ENCODE results near the gene KAT2A.
A peak's percentile ranks its signal among the peaks of the same experiment; 100 is the strongest.
"Not testable (repeated sequence)": the region's sequence is repeated elsewhere in the genome, so short reads cannot be mapped to it uniquely, and the experiment has no call there.

Gene KAT2A

DNA sequence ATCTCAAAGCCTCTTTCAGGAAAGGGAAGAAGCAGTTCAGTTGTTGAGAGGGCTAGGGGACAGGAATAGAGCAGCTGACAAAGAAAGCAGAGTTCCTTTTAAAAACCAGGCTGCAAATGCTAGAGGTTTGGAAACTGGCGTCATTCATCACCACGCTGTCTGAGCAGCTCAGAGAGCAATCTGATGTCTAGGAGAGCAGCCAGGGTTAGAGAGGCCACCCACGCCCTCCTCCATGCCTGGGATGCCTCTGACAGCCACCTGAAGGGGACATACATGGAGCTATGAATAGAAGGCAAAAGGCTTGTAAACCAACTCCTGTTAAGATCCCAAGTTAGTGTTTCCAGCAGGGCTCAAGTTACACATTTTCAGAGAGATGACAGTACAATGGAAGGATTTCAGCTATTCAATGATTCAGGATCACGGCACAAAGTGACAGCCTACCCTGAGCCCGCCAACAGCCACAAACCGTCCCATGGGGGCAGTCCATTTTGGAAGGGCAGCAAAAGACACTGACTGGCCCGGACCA is 21.3 kb upstream of the KAT2A start:
- no peak overlapping the region for H3K27ac ChIP-seq

DNA sequence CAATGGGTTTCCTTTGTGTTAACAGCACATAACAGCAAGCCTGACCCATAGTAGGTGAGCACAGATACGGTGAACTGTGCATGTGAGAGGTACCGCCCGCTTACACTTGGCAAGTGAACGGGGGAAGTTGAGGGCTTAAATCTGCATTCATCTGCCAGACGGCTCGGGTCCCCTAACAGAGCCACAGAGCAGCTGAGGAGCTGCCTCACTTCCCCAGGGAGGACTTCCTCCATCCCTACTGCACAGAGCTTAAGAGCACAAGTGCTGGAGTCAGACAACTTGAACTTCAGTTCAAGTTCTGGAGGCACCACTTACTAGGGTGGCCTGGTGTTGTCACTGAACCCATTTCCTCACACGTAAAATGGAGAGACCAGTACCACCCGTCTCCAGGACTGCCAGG is 20.2 kb upstream of the KAT2A start:
- H3K27ac ChIP-seq: no peak overlapping the region
- TF ChIP-seq, protein P1, sequence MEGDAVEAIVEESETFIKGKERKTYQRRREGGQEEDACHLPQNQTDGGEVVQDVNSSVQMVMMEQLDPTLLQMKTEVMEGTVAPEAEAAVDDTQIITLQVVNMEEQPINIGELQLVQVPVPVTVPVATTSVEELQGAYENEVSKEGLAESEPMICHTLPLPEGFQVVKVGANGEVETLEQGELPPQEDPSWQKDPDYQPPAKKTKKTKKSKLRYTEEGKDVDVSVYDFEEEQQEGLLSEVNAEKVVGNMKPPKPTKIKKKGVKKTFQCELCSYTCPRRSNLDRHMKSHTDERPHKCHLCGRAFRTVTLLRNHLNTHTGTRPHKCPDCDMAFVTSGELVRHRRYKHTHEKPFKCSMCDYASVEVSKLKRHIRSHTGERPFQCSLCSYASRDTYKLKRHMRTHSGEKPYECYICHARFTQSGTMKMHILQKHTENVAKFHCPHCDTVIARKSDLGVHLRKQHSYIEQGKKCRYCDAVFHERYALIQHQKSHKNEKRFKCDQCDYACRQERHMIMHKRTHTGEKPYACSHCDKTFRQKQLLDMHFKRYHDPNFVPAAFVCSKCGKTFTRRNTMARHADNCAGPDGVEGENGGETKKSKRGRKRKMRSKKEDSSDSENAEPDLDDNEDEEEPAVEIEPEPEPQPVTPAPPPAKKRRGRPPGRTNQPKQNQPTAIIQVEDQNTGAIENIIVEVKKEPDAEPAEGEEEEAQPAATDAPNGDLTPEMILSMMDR (conservative IDR thresholded peaks at IDR 0.05): no peak
- no peak for TF ChIP-seq ZFX (IDR thresholded peaks at IDR 0.05)

More for the DNA sequence above, 21.3 kb upstream of the KAT2A start:
- TF ChIP-seq, protein P1 (conservative IDR thresholded peaks at IDR 0.05): no peak
- TF ChIP-seq ZFX (IDR thresholded peaks at IDR 0.05): no peak

DNA sequence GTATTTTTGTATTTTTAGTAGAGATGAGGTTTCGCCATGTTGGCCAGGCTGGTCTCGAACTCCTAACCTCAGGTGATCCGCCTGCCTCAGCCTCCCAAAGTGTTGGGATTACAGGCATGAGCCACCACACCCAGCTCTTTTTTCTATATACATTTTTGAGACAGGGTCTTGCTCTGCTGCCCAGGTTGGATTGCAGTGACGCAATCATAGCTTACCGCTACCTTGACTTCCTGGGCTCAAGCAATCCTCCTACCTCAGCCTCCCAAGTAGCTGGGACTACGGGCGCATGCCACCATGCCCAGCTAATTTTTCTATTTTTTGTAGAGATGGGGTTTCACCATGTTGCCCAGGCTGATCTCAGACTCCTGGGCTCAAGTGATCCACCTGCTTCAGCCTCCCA is 19.5 kb upstream of the KAT2A start:
- H3K27ac ChIP-seq: not testable (repeated sequence)

DNA sequence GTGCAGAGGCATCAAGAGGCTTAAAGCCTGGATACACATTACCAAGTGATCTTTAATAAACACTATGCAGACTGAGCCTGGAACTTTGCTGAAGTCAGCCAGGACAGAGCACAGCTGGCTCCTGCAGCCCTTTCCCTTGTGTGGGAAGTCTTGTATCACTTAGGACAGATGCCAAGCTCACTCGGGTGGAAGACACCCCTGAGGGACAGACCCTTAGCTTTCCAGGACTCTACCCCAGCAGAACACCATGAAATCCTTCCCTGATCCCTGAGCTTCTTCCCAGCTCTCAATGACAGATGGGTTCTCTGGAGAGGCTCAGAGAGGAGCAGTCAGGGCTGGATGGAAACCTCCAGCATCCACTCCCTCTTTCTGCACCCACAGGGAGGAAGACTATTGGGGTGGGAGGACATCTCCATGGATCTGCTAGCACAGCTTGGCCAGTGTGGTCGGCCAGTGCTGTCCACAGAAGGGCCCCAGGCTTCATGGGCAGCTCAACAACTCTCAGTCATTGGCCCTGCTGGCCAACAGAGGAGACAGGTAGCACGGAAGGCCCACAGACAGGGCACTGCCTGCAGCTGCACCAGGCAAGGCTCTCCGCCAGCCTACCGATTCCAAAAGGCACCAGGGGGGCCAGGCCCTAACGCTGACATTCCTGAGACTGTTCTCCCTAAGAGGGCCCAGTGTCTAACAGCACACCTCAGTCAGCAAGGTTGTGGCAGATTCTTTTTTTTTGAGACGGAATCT is 17.8 kb upstream of the KAT2A start:
- TF ChIP-seq, protein P1 (conservative IDR thresholded peaks at IDR 0.05): no peak
- no peak for TF ChIP-seq ZFX (IDR thresholded peaks at IDR 0.05)

DNA sequence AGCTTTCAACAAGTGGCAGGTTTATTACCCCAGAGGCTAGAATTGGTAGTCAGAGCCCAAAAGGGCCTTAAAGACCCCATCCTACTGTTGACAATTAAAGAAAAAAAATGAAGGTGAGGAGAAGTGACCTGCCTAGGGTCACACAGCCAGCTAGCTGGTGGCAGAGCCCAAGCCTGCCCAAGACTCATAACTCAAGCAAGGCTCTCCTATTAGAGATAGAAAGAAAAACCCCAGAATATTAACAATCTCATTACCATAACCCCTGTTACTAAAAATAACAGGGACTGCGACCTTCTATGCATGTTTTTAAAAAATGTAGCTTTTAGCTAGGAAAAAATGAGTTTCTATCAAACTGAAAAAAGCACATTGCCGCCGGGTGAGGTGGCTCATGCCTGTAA is 15.5 kb upstream of the KAT2A start:
- TF ChIP-seq, protein P1 (conservative IDR thresholded peaks at IDR 0.05): no peak
- no peak for TF ChIP-seq ZFX (IDR thresholded peaks at IDR 0.05)
- H3K27ac ChIP-seq: peak overlapping the region; percentile 93

More for the DNA sequence above, 17.8 kb upstream of the KAT2A start:
- H3K27ac ChIP-seq: peak overlapping the region; percentile 10

DNA sequence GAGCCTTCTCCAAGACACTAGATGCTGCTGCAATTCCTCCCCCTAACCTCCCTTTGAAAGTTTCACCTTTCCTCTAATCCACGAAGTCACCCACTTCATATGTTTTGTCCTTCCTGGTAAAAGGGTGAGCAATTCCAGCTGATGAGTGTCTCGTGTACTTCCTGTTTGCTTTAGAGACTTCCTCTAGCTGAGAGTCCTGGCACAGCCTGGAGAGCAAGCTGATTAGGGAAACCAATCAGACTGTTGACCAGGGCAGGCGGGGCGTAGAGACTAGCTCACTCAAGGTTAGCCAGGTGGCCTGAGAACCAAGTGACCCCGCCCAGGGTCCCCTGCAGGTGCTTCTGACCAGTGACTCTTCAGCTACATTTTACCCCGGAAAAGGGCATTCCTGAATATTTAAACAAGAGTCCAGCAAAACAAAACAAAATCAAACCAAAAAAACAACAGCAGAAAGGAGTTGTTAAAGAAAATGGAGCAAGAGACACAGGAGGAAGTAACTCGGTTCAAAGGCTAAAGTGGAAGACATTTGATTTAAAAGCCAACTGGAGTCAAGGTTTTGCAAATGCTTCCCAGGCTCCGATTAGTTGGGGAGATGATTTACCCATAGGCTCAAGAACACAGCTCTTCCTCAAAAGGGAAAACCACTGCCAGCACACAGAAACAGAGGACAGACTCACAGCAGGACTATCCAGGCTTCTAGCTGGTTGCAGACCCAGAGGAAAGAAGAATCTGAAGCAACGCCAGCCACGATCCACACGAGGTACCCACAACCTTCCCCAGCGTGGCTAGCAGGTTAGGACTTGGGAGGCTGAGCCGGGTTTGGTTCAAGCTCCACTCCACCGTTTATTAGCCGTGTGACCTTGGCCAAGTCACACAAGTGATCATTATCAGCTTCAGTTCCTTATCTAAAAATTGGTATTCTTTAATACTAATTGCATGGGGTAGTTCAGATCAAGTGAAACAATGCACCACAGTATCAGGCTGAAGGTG is 14.8 kb upstream of the KAT2A start:
- TF ChIP-seq, protein P1 (conservative IDR thresholded peaks at IDR 0.05): no peak
- no peak for TF ChIP-seq ZFX (IDR thresholded peaks at IDR 0.05)
- H3K27ac ChIP-seq: peak overlapping the region; percentile 93

DNA sequence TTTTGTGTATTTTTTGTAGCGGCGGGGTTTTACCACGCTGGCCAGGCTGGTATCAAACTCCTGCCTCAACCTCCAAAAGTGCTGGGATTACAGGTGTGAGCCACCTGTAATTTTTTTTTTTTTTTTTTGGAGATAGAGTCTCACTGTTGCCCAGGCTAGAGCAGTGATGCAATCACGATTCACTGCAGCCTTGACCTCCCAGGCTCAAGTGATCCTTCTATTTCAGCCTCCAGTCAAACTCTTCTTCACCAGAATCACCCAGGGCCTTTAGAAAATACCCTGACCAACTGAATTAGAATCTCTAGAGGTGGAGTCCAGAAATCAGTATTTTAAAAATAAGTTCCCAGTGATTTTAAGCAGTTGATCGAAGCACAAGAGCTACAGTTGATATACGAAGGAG is 14.0 kb upstream of the KAT2A start:
- peak overlapping the region; percentile 93 for H3K27ac ChIP-seq
- TF ChIP-seq, protein P1 (conservative IDR thresholded peaks at IDR 0.05): no peak
- TF ChIP-seq ZFX (IDR thresholded peaks at IDR 0.05): no peak

All from C4-2B (cell line).